ENCODE measurements around the gene COPS9.

The COPS9 gene

GRCh38 chr2:240142859-240143258, 6.8 kb upstream of the COPS9 start:
- no peak overlapping the region for H3K4me3 ChIP-seq (ENCODE audit: low read depth, low read length)
- DNase-seq (ENCODE audit: low read depth) = no peak
- no peak for TF ChIP-seq CTCF (IDR thresholded peaks at IDR 0.05; ENCODE audit: low read depth, low read length)
- TF ChIP-seq MAX (IDR thresholded peaks at IDR 0.05; ENCODE audit: low read depth, low read length) = no peak
- no peak for TF ChIP-seq MYC (IDR thresholded peaks at IDR 0.05; ENCODE audit: low read depth, low read length)
- no peak for TF ChIP-seq POLR2A (IDR thresholded peaks at IDR 0.05; ENCODE audit: extremely low read depth, insufficient read length)

- H3K4me3 ChIP-seq (ENCODE audit: low read depth, low read length) = no peak overlapping the region
- no peak for TF ChIP-seq MYC (IDR thresholded peaks at IDR 0.05; ENCODE audit: low read depth, low read length)
- TF ChIP-seq MAX (IDR thresholded peaks at IDR 0.05; ENCODE audit: low read depth, low read length) = no peak
- DNase-seq (ENCODE audit: low read depth) = no peak
Measured at GRCh38 chr2:240142256-240142775, 6.2 kb upstream of the COPS9 start.

GRCh38 chr2:240141736-240142135, 5.6 kb upstream of the COPS9 start:
- no peak for TF ChIP-seq MYC (IDR thresholded peaks at IDR 0.05; ENCODE audit: low read depth, low read length)
- TF ChIP-seq MAX (IDR thresholded peaks at IDR 0.05; ENCODE audit: low read depth, low read length) = no peak
- TF ChIP-seq POLR2A (IDR thresholded peaks at IDR 0.05; ENCODE audit: extremely low read depth, insufficient read length) = no peak
- TF ChIP-seq CTCF (IDR thresholded peaks at IDR 0.05; ENCODE audit: low read depth, low read length) = no peak
- no peak for DNase-seq (ENCODE audit: low read depth)
- H3K4me3 ChIP-seq (ENCODE audit: low read depth, low read length) = no peak overlapping the region

GRCh38 chr2:240140920-240141319, 4.8 kb upstream of the COPS9 start:
- DNase-seq (ENCODE audit: low read depth) = no peak
- H3K4me3 ChIP-seq (ENCODE audit: low read depth, low read length) = no peak overlapping the region
- no peak for TF ChIP-seq POLR2A (IDR thresholded peaks at IDR 0.05; ENCODE audit: extremely low read depth, insufficient read length)

GRCh38 chr2:240140511-240140910, 4.4 kb upstream of the COPS9 start, which contains the start of gene OTOS:
TSS of gene OTOS (minus strand) at chr2:240140658. CDS start at chr2:240140326, 332 bp downstream.
- DNase-seq (ENCODE audit: low read depth) = no peak
- TF ChIP-seq POLR2A (IDR thresholded peaks at IDR 0.05; ENCODE audit: extremely low read depth, insufficient read length) = no peak
- no peak for TF ChIP-seq MYC (IDR thresholded peaks at IDR 0.05; ENCODE audit: low read depth, low read length)
- TF ChIP-seq MAX (IDR thresholded peaks at IDR 0.05; ENCODE audit: low read depth, low read length) = no peak
- no peak for TF ChIP-seq CTCF (IDR thresholded peaks at IDR 0.05; ENCODE audit: low read depth, low read length)
- no peak within 1 kb of the TSS for H3K4me3 ChIP-seq (ENCODE audit: low read depth, low read length)

- no peak for TF ChIP-seq POLR2A (IDR thresholded peaks at IDR 0.05; ENCODE audit: extremely low read depth, insufficient read length)
- TF ChIP-seq MYC (IDR thresholded peaks at IDR 0.05; ENCODE audit: low read depth, low read length) = no peak
- no peak for TF ChIP-seq MAX (IDR thresholded peaks at IDR 0.05; ENCODE audit: low read depth, low read length)
- TF ChIP-seq CTCF (IDR thresholded peaks at IDR 0.05; ENCODE audit: low read depth, low read length) = no peak
- H3K4me3 ChIP-seq (ENCODE audit: low read depth, low read length) = no peak overlapping the region
- DNase-seq (ENCODE audit: low read depth) = no peak
Measured at GRCh38 chr2:240139666-240140393, 3.7 kb upstream of the COPS9 start.

All from NB4 (cell line).